ENCODE measurements around the gene TTC39B.

GRCh38 chr9:15213249-15213648 lies 93.8 kb downstream of the TTC39B start:
- TF ChIP-seq, protein P1, sequence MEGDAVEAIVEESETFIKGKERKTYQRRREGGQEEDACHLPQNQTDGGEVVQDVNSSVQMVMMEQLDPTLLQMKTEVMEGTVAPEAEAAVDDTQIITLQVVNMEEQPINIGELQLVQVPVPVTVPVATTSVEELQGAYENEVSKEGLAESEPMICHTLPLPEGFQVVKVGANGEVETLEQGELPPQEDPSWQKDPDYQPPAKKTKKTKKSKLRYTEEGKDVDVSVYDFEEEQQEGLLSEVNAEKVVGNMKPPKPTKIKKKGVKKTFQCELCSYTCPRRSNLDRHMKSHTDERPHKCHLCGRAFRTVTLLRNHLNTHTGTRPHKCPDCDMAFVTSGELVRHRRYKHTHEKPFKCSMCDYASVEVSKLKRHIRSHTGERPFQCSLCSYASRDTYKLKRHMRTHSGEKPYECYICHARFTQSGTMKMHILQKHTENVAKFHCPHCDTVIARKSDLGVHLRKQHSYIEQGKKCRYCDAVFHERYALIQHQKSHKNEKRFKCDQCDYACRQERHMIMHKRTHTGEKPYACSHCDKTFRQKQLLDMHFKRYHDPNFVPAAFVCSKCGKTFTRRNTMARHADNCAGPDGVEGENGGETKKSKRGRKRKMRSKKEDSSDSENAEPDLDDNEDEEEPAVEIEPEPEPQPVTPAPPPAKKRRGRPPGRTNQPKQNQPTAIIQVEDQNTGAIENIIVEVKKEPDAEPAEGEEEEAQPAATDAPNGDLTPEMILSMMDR (IDR thresholded peaks at IDR 0.05) = no peak
- no peak for TF ChIP-seq EP300 (IDR thresholded peaks at IDR 0.05; ENCODE audit: low read depth)
- TF ChIP-seq POLR2A (IDR thresholded peaks at IDR 0.05) = no peak
- no peak for TF ChIP-seq POLR2AphosphoS5 (IDR thresholded peaks at IDR 0.05)

All from transverse colon (tissue), 4 donors.